ENCODE results near the gene CASP9. TPM values are rescaled to one million over a fixed set of nuclear protein-coding genes. Genes with fewer than 3 reads are reported as not detected.
"Not testable (repeated sequence)": the region's sequence is repeated elsewhere in the genome, so short reads cannot be mapped to it uniquely, and the experiment has no call there.

Gene CASP9
- total RNA-seq, 3 donors from 2014 or later: 12.5 to 15.8 (median 13.4) TPM

DNA sequence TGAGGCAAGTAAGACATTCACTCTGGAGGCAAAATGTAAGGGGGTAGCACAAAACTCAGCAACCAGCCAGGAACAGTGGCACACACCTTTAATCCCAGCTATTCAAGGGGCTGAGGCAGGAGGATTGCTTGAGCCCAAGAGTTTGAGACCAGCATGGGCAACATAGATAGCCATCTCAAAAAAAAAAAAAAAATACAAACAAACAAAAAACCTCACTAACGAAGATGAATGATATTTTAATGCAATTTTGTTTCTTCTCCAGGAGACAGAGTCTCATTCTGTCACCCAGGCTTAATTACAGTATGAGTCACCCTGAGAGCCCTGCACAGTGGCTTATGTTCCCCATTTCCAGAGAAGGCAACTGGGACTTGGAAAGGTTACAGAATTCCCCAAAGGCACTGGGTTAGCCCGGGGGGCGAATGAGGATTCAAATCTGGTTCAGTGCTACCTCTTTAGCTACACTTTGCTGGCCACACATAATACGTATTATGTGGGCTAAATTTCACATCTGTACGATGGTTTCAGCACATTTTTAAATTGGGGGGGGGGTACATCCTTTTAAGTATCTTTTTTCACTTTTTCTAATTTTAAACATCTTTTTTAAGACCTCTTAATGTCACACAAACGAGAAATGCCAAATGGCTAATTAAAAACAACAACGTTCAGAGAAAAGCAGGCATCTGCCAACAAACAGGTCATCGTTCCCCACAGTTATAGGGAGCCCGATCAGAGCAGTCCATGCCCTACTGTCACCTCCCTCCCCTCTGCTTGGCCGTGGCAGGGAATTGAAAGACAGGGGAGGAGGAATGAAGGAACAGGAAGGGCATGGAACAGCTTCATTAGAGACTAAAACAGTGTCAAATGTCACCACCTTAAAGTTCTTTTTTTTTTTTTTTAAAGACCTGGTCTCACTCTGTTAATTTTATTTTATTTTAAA is 64.0 kb downstream of the CASP9 start:
- intact Hi-C loops (cut with DNase I; ENCODE audit: low total_unique reads): no loop called here
- TF ChIP-seq, protein P1, sequence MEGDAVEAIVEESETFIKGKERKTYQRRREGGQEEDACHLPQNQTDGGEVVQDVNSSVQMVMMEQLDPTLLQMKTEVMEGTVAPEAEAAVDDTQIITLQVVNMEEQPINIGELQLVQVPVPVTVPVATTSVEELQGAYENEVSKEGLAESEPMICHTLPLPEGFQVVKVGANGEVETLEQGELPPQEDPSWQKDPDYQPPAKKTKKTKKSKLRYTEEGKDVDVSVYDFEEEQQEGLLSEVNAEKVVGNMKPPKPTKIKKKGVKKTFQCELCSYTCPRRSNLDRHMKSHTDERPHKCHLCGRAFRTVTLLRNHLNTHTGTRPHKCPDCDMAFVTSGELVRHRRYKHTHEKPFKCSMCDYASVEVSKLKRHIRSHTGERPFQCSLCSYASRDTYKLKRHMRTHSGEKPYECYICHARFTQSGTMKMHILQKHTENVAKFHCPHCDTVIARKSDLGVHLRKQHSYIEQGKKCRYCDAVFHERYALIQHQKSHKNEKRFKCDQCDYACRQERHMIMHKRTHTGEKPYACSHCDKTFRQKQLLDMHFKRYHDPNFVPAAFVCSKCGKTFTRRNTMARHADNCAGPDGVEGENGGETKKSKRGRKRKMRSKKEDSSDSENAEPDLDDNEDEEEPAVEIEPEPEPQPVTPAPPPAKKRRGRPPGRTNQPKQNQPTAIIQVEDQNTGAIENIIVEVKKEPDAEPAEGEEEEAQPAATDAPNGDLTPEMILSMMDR (IDR thresholded peaks at IDR 0.05): no peak
- TF ChIP-seq POLR2AphosphoS5 (IDR thresholded peaks at IDR 0.05): no peak
- no peak for TF ChIP-seq POLR2A (IDR thresholded peaks at IDR 0.05)
- Histone ChIP-seq H3K27me3 (no peaks in the 10 kb centered on the region), H3K36me3 (no peaks in the 10 kb centered on the region), H3K4me1 (no peaks in the 10 kb centered on the region), H3K27ac (no peak overlapping the region), H3K9me3 (no peaks in the 10 kb centered on the region), H3K4me3 (no peak overlapping the region)
- no peak for DNase-seq (ENCODE audit: low spot score in 2 of 2)

DNA sequence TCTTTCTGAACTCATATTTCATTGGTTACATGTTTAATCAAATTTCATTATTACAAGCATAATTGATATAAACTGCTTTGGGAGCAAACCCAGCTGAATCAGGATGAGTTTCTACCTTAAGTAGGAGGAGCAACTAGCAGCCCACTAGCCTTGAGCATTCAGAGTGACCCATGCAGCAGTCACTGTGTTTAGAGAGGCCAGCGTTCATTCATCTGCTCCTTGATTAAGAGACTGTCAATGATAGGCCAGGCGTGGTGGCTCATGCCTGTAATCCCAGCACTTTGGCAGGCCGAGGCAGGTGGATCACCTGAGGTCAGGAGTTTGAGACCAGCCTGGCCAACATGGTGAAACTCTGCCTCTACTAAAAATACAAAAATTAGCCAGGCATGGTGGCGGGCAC is 65.6 kb downstream of the CASP9 start:
- H3K9me3 ChIP-seq; H3K4me3 ChIP-seq; H3K27me3 ChIP-seq; H3K27ac ChIP-seq; intact Hi-C loops (cut with DNase I; ENCODE audit: low total_unique reads); H3K36me3 ChIP-seq; DNase-seq (ENCODE audit: low spot score in 2 of 2); H3K4me1 ChIP-seq: not testable (repeated sequence)

DNA sequence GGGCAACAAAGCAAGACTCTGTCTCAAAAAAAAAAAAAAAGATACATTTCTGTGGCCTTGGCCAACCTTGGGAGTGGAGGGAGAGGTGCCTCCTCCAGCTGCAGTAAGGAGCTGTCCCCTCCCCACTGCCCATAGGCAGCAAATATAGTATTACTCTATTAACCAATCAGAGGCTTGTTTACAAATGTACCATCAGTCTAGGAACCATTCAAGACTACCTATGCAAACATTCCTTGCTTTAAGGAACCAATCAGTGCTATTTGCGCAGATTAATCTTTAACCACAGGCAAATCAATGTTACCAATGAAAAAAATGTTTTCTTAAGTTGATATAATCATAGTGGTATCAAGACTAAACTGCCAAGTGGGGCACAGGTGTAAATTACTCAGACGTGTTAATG is 66.4 kb downstream of the CASP9 start:
- Histone ChIP-seq H3K4me1 (no peaks in the 10 kb centered on the region), H3K27me3 (no peaks in the 10 kb centered on the region), H3K27ac (no peak overlapping the region), H3K4me3 (no peak overlapping the region), H3K9me3 (no peaks in the 10 kb centered on the region), H3K36me3 (no peaks in the 10 kb centered on the region)
- intact Hi-C loops (cut with DNase I; ENCODE audit: low total_unique reads): no loop called here
- DNase-seq (ENCODE audit: low spot score in 2 of 2): no peak
- TF ChIP-seq, protein P1 (IDR thresholded peaks at IDR 0.05): no peak
- TF ChIP-seq POLR2AphosphoS5 (IDR thresholded peaks at IDR 0.05) (no peak), POLR2A (IDR thresholded peaks at IDR 0.05) (no peak)

DNA sequence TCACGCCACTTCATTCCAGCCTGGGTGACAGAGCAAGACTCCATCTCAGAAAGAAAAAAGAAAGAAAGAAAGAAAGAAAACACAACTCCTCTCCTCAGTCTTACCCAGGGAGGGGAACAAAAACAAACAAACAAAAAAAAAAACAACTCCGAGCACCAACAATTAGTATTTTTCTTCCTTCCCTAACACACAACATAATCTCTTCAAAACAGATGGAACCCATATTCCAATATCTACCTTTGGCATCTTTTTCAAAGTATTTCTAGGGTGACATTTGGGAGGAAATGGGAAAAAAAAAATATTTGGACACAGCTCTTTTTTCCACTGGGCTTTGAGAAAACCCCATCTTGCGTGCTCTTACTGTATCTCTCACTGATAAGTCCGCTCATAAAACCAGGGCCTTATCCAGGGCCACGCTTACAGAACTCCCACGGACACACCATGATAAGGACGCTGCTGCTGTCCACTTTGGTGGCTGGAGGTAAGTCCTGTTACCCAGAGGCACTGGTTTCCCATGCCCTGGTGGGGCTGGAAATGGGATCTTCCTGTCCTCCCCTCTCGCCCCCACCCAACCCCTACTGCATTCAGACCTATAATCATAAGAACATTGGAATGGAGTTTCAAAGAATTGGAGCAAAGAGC is 67.6 kb downstream of the CASP9 start, which contains the start of gene CELA2A:
Gene CELA2A (plus strand): TSS at position 420 of the 642 bp plus-strand sequence. CDS start 22 bp downstream, at position 442.
- no peaks in the 10 kb centered on the region for H3K27me3 ChIP-seq
- DNase-seq (ENCODE audit: low spot score in 2 of 2): no peak
- H3K36me3 ChIP-seq: no peaks in the 10 kb centered on the region
- H3K4me3 ChIP-seq: no peak within 1 kb of the TSS
- TF ChIP-seq POLR2A (IDR thresholded peaks at IDR 0.05) (no peak), POLR2AphosphoS5 (IDR thresholded peaks at IDR 0.05) (no peak)
- TF ChIP-seq, protein P1 (IDR thresholded peaks at IDR 0.05): no peak
- H3K27ac ChIP-seq: no peak within 1 kb of the TSS
- no peaks in the 10 kb centered on the region for H3K9me3 ChIP-seq
- no peaks in the 10 kb centered on the region for H3K4me1 ChIP-seq
- intact Hi-C loops (cut with DNase I; ENCODE audit: low total_unique reads): no loop called here

DNA sequence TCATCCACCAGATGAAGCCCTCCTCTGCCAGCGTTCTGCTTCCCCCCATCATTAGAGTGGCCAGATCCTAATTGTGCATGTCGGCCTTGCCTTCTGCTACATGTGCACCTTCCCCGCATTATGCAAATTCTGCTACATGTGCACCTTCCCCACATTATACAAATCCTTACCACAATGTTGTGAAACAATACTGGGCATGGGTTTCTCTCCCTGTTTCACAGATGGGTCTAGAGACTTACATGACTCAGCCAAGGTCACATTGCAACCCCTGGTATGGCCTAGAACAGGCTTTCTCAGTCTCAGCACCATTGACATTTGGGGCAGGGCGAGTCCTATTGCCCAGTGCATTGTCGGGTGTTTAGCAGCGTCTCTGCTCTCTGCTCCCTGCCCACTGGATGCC is 68.5 kb downstream of the CASP9 start:
- DNase-seq (ENCODE audit: low spot score in 2 of 2): no peak
- intact Hi-C loops (cut with DNase I; ENCODE audit: low total_unique reads): no loop called here
- Histone ChIP-seq H3K4me3 (no peak overlapping the region), H3K36me3 (no peaks in the 10 kb centered on the region), H3K27me3 (no peaks in the 10 kb centered on the region), H3K4me1 (no peaks in the 10 kb centered on the region), H3K27ac (no peak overlapping the region), H3K9me3 (no peaks in the 10 kb centered on the region)
- TF ChIP-seq POLR2AphosphoS5 (IDR thresholded peaks at IDR 0.05): no peak
- no peak for TF ChIP-seq POLR2A (IDR thresholded peaks at IDR 0.05)
- TF ChIP-seq, protein P1 (IDR thresholded peaks at IDR 0.05): no peak
